ENCODE results near the gene MRNIP.
A peak's percentile ranks its signal among the peaks of the same experiment; 100 is the strongest.

MRNIP gene

DNA sequence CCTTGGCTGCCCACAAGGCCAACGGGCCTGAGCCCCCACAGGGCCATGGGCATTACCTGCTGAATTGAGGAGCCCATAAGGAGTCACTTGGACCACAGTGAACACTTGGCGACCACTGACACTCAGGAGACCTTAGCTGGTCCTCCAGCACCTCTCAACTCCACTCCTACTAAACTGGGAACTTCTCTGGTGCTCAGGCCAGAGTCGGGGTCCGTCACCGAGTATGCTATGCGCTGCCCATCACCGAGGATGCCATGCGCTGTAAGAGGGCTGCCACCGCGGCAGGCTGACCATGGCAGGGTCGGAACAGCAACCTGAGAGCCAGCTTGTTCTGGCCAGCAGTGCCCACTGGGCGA is 38.5 kb downstream of the MRNIP start:
- DNase-seq, result no peak

DNA sequence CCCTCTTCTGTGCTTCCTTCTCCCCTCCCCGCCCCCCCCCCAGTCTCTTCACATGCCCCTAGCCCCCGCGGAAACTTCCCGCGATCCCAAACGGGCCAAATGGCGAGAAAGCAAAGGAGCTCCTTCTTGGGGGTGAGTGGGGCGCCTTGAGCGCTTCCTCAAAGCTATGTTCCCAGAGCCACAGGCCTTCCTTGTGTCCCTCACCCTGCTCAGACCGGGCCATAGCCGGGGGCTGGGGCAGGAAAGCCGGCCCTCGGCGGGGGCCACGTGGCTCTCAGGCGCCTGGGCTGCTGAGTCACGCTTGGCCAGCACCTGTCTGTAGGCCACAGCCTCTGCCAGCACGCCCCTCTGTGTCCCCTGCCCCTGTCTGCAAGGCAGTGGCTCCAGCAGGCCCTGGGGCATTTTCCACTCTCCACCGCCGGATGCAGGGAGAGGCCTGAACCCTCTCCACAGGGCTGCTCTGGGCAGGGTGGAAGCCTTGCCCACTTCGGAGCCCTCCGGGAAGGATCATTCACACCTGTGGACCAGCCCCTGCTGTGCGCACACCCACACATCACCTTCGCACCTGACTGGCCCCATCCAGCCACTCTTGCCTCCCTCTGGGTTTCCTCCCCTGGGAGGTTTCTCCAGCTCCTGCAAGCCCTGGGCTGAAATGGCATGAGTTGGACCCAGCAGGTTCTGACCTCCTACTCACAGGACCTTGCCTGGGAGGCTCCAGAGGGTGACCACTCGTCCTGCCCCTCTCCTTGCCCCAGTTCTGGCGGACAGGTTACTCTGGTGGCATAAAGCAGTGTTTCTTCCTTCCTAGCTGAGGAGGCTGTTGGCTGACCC is 39.1 kb downstream of the MRNIP start:
- no peak for DNase-seq

DNA sequence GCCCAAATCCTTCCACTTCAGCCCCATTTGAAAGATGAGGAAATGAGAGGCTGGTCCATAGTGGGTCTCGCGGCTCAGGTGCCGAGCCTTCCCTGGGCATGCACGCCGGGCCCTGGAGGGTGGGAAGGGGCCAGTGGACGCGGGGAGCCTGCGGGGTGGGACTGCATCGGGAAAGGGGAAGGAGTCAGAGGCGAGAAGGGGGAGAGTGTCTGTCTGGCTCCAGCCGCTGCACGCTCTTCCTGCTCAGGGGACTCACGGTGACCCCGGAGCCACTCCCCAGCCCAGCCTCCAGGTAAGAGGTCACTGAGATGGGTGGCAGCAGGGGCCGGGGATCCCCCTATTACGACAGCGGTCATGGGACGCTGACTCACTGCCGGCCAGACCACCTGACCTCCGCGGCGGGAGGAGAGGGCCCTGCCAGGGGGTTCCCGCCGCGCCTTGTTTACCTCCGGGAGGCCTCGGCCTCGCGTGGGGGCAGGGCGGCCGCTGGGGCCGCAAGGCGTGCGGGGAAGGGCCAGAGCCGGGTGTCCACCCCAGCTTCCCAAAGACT is 39.8 kb downstream of the MRNIP start:
- DNase-seq, result peak; percentile 52

DNA sequence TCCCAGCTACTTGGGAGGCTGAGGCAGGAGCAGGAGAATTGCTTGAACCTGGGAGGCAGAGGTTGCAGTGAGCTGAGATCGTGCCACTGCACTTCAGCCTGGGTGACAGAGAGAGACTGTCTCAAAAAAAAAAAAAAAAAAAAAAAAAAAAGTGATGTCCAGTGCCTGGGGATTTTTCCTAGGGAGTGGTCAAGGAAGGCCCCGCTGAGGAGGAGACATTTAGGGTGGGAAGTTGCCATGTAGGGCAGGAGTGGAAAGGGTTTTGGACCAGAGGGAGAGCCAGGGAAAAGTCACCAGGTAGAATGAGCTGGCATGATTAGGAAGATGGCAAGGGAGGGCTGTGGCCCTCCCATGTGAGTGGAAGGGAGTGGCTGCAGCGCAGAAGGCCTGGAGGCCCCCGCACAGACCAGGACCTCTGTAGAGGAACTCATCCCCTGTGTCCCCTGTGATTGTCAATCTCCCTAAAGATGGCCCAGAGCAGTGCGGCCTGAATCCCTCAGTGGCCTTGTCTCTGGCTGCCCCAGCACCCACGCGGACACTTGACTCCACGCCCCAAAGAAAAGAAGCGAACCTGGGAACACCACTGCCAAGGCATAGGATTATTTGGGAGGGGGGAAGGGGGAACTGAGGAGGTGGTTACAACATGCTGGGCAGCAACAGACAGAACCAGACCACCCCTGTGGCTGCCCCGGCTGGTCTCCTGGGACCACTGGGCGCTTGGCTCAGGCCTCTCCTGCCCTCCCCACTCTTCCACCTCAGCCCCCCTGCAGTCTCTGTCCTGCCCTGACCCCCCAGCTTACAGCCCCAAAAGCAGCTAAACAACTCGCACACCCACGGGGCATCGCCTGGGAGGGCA is 40.5 kb downstream of the MRNIP start:
- DNase-seq, result no peak

DNA sequence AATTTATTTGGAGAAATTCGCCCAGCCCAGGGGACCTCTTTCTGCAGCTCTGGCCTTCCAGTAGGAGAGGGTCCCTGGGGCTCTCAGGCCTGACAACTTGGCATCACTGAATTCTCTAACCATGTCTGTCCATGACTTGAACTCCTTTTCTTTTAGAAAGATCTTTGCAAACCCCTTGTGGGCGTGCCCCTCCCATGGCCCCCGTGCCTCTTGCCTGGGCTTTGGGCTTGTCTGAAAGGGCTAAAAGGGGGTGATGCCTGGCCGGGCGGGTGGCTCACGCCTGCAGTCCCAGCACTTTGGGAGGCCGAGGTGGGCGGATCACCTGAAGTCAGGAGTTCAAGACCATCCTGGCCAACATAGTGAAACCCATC is 41.2 kb downstream of the MRNIP start:
- DNase-seq, result no peak

DNA sequence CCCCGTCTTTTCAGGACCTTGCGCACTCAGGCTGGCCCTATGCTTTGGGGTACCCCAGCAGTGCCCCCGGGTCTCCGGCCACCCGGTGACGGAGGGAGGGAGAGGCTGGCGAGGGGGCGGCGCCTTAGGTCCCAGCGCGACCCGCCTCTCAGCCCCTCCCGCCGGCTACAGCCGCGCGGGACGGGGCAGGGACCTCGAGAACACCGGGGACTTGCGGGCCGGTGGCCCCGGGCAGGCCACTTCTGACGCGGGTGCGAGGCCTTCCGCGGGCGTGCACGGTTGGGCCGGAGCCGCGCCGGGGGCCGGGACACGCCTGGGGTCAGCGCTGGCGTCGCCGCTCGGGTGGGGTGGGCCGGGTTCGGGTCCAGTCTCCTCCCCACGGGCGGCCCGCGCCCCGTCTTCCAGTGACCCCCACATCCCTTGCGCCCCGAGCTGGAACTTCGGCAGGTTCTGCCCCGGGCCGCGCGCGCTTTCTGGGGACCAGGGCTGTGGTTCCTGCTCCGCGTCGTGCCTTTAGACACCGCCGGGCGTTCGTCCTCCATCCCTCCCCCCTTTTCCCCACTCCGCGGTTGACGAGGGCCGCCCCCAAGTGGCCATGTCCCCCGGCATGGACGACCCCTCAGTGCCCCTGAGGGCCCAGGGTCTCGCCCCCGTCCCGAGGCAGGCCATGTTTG is 41.7 kb downstream of the MRNIP start:
- no peak for DNase-seq

DNA sequence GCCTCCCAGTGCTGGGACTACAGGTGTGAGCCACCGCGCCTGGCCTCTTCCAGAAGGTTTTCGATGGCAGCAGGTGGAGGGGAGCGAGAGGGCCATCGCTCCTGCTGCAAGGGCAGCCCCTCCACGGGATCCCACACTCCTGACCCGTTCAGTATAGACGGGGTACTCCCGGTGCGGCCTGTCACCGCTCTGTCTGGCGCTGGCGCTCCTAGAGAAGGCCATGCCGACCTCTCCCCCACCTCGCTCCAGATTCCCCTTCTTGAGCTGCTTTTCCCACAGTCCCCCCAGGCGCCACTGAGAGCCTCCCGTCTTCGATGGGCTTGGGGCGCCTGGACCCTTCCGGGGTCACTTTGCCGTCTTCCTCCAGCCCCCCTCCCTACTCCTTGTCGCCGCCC is 42.2 kb downstream of the MRNIP start:
- no peak for DNase-seq

DNA sequence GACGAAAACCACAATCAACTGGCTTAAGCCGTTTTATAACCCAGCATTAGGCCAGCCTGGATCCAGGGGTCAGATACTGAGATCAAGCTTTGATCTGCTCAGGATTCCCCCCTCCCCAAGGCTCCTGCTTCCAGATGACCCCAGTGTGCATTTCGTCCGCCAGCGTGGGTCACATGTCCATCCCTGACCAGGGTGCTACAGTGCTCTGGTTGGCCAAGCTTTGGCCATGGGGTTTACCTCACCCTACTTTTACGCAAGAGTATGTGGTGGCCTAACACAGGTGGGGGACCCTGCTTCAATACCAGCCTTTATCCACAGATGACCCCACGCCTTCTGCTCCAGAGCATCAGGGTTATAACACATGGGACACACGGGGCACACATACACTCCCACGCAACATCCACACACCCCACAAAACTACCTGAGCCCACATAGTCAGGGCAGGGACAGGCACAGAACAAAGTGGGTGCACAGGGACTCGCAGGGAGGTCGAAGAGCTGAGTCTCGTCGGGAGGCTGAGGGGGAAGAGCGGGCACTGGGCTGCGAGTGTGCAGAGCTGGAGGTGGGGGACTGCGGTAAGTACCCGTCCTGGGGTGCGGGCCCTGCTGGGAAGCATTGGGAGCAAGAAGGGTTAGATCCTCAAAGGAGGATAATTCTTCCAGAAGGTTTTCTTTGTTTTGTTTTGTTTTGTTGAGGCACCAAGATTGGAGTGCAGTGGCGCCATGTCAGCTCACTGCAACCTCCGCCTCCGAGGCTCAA is 42.9 kb downstream of the MRNIP start:
- no peak for DNase-seq

DNA sequence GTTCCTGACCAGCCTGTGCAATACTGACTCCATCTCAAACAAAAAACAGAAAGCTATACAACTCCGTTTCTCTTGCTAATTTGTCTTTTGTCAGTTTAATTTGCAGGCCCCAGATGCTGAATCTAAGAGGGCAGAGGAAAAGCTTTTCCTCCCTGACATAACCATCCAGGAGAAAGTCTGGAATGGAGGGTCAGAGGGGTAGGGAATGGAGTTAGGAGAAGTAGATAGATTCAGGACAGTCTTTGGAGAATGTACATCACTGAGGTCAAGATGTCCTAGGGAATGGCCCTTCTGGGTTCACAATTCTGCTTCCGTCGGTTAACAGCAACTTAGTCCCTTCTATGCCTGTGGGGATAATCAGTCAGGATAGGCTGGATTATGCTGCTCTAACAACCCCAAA is 44.5 kb downstream of the MRNIP start:
- DNase-seq, result no peak

DNA sequence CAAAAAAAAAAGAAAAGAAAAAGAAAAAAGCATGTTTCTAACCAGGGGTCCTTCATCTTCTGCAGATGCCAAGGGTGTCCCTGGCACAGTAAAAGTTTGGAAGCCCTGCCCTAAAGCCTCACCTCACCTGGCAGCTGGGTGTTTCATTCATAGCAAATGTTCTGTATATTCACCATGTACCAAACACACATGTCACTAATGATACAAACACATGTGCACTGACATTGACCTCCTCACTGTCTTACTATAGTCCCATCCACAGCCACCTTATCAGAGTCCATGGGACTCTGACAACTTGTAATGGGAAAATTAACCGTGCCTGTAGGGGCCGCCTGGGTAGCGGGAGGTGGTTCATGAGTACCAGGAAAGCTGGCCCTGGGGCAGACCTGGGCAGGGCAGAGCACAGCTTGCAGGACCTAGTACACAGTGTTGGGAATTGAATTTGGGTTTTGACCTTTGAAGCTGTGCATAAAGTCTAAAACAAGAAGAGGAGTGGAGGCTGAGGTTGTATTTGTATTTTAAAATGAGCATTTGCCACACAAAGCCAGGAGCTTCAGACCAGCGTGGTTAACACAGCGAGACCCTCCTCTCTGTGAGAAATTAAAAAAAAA is 45.5 kb downstream of the MRNIP start:
- DNase-seq, result no peak

DNA sequence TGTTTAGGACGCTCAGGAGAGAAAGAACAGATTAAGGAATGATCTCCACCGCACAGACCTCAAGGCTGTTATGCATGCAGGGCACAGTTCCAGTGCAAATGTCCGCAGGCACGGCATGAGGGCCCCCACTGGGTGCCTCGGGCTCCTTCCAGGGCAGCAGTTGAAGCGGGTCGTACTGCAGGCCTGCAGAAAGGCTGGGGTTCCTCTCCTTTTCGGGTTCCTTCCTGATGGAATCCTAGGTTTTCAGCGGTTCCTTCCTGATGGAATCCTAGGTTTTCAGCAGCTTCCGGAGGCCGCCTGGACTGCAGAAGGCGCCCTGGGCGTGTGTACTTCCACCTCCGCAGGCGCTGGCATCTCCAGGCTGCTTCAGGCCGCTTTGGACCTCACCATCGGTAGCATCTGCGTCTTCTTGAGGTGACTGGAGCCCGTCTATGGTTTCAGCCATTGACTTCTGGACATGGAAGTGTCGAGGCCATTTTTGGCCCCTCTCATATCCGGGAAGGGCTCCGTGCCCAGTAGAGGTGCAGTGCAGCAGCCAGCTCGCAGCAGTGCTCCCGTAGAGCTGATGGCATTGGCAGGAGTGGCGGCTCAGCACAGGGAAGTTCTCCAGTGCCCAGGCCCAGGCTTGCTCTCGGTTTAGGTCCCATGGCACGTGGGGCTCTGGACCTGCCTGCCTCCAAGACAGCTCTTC is 46.3 kb downstream of the MRNIP start:
- no peak for DNase-seq

DNA sequence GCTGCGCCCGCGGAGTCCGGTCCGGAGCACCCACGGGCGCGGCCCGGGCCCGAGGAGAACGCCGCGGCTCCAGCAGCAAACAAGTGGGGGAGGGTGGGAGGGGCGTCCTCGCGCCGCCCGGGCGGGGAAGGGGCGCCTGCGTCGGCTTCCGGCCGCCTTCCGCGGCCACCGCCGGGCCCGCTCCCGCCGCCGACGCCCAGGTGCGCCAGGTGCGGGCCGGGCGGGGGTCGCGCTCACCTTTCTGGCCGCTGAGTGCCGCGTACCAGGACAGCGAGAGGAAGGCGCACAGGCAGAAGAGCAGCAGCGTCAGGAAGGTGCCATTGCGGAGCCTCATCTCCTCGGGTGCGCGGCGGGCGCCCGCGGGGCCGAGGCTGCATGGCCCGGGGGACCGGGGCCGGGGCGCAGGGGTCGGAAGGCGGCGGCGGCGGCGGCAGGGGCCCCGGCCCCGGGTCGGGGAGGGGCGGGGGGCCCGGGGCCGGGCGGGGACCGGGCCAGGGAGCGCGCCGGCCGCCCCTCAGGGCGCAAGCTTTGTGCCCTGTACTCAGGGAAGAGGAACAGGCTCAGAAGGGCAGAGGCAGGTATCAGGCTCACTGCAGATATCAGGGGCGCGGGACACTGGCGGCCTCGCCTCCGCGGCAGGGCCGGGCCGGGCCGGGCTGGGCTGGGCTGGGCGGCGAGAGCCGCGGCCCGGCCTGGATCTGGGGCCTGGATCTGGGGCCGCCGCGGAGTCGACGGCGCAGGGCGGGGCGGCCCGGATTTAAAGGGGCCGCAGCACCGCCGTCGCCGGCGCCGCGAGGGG is 52.2 kb downstream of the MRNIP start, which contains the start of gene MGAT4B:
Gene MGAT4B, minus strand, starts transcription at position 617 of the 799 bp plus-strand sequence. Its CDS starts 283 bp downstream, at position 334.
- DNase-seq, result peak; percentile 70

DNA sequence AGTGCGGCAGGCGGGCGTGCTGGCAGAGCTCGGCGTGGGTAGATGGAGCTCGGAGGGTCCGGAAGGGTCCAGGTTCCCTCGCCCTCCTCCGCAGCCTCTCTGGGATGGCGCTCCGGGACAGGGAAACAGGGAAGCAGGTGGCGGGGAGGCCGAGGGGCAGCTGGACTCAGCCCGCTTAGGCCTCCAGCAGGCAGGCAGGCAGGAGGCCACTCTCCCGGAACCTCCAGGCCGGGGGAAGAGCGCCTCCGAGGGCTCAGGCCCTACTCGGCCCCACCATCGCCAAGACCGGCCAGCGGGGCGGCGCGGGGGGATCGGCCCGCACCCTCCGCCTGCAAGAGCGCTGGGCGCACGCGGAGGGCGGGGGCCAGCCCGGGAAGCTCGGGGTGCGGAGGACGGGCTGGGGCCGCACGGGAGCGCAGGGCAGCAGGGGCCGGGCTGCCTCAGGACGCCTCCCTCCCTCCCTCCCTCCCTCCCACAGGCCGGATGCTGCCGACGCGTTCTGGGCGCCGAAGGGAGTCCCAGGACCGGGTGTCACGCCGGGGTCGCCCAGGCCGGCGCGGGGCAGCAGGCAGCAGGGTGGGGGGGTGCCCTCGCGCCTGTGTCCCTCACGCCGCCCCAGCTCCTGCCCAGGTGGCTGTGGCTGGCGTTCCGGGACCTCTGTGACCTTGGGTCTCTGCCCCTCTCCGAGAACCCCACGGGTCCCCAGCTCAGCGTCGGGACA is 52.9 kb downstream of the MRNIP start:
- DNase-seq, result no peak

DNA sequence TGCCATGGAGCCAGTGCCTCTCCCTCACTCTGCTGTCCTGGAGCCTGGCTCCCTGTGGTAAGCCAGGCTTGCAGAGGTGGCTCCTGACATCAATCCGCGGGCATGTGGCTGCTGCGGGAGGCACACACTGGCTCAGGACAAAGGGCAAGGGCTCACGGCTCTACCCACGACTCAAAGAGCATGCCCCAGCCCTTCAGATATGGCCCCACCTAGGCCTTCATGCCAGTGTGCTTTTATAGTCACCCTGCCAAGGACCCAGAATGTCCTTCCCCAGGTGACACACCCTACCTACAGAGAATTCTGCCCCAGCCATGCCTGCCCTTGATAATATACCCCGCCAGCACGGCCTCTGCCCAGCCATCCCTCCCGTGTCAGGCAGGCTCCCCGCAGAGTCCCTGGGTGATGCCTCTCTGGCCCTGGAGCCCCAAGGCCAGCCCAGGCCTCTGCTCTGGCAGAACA is 53.5 kb downstream of the MRNIP start:
- no peak for DNase-seq

DNA sequence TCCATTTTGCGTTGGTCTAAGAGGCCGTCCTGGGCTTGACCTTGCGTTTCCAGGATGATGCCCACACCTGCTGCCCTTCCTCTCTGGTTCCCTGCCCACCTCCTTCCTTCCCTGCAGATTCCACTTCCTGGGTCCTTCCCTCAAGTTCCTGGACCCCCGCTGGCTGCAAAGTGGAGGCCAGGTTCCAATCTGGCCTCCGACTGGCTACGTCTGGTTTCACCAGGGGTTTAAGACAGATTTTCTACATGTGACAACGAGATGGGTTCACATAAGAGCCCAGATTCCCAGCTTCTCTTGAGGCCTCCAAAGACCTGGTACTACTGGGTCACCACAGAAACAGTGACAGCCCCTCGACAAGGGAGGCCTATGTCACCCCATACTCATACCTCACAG is 54.1 kb downstream of the MRNIP start:
- DNase-seq, result no peak

DNA sequence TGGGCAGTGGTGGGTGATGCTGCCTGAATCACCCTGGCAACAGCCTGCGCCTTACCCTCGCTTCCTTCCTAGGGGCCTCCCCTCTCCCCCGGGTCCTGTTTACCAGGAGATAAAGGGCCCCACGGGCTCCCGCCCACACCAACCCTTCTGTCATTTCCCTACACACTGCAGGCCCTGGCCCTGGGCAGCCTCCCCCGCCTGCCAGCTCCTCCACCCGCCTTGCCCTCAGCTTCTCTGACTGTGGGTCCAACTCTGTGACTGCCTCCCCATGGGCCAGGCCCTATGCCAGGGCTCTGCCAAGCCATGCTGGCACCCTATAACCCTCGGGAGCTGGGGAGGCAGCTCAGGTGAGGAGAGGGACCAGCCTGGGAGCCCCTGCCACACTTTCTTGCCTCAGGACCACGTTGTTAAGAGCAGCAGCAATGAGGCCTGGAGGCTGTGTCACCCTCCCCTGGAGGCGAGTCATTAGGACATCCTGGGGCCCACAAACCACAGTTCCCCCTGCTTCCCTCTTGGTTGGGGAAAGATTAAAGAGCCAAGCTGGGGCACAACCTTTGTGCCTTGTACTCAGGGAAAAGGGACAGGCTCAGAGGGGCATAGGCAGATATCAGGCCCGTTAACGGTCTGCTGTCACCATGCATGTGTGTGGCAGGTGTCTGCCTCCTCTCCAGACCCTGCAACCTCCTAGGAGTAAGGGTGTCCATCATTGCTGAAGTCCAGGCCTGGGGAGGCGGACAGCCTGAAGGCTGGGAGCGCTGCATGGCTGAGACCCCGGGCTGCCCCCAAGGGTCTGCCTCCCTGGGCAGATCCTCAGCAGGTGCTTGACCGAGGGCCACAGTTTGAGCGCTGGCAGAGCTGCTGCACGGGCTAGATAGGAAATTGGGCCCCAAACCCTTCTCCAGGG is 54.7 kb downstream of the MRNIP start:
- DNase-seq, result no peak

DNA sequence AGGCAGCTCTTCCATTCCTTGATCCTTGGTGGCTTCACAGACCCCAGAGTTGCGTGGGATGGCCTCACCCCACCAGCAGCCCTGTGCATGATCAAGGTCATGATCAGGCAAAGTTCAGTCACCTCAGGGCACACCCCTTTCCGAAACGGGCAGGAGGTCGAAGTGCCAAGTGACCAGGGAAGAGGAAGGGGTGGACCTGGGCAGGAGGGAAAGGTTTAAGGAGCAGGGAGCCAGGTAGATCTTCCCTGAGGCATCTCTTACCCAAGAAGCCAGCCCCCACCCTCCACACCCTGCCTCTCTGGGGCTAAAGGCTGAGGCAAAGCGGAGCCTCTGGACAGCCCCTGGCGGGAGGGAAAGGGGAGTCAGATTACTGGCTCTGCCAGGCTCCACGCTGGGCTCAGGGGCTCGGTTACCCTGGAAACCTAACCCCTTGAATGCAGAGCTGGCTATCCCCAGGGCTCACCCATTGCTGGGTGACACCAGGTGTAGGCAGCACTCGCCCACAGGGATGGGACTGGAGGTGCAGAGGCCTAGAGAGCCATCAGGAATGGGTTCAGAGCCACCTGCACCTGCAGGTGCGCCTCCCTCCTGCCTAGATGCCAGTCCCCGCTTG is 55.6 kb downstream of the MRNIP start:
- DNase-seq, result no peak

DNA sequence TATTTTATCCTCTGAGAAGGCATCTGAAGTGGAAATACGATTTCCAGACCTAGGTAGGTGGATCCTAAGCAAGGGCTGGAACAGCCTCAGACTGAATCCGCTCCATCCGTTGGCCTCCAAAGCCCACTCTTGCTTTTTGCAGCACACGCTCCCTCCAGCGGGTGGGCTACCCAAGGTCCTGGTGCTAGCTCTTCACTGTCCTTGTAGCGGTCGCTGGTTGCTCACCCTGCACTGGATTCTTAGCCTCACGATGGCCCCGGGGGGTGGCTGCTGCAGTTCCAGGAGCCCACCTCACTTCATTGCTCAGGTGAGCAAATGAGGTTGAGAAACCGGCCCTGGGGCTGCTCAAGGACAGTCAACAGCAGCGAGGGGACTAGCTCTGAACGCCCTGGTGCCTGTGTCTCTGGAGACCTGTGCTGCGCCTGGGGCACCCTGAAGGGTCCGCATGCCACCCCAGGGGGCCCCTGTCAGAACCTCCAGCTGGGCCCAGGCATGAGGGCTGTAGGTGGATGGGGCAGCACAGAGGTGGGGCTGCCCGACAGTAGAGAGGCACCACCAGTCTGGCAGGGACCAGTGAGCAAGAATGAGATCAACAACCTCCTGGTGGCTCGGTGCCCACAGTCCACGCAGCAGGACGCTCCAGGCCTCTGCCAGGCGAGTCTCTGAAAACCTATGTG is 56.3 kb downstream of the MRNIP start:
- no peak for DNase-seq
